ENCODE data around the gene RHD.
"Not testable (repeated sequence)": the region's sequence is repeated elsewhere in the genome, so short reads cannot be mapped to it uniquely, and the experiment has no call there.

The RHD gene
- total RNA-seq = 0 to 0.30 (median 0.14) reads per million in 4 donors

GRCh38 chr1:25272238-25272637 is at the start of gene RHD:
Gene RHD, plus strand, starts transcription at chr1:25272509. Its CDS starts 39 bp downstream, at chr1:25272548.
- DNase-seq = not testable (repeated sequence)

DNA sequence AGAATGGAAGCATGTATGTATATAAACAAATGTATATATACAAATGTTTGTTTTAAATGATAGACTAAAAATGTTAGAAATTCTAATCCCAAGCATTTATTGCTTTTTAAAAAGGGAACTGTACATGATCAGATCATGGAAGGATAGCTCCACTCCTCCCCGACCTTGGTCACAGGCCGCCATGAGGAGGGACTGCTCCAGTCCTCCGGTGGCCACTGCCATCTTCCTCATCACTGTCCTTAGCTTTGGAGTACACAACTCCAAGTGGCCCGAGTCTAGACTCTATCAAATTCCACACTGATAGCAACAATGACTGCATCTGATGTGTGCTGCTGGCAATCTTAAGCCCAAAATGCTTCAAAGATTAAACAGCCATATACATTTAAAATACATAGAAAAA is 49.7 kb upstream of the RHD start:
- no peak for DNase-seq

DNA sequence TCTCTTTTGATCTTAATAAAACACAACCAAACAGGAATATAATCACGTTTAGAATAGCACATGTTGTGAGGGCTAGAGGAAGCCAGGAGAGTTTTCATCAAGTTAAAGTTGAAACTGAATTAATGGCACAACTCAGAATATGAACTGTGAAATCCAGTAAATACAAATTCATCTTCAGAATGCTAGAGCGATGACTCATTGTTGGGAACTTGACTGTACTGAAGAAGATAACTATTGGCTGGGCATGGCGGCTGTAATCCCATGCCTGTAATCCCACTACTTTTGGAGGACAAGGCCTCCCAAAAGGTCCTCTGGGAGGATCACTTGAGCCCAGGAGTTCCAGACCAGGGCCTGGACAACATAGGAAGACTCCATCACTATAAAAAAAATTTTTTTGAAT is 48.8 kb upstream of the RHD start:
- no peak for DNase-seq

DNA sequence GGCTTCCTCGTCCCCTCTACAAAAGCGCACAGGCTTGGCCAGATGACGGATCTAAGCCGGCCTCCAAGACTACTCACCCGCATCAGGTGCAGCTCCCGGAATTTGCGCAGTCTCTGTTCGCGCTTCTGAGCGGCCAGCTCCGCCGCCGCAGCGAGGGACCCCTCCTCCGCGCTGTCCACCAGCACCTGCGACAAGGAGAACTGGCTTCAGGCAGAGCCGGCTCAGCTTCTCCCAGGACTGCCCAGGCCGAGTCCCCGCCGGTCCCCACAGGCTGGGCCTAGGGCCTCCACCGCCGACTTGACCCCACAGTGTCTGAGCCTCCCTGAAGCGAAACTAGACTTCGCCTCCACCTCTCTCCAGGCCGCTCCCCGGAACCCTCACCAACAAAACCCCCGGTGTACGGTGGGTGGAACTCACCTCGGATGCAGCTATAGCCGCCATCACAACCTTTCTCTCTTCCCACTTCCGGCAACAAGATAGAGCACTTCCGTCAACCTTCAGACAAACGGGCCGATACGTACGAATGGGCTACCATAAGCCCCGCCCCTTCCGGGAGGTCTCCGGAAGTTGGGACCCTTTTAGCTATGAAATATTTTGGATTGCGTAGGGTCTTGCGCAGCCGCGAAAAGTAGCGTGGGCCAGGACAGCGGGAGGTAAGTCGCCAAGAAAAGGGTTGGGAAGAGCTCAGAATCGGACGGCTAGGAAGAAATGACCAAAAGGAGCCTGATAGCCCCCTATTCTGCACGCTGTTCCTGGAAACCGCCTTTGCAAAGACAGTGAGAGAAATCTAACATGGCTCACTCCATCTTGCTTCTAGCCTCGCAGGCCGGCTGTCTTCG is 40.1 kb upstream of the RHD start, which contains the start of gene SYF2:
SYF2 (minus strand) TSS at position 476 of the 839 bp plus-strand sequence; CDS start at position 441, 35 bp downstream.
- DNase-seq = peak; percentile 73 to 93 (median 80)

- peak in 4 of 5 donors; percentile 27 to 87 (median 42) for DNase-seq
These were observed 39.2 kb upstream of the RHD start for GRCh38 chr1:25232866-25233784.

GRCh38 chr1:25235411-25235810 is 36.9 kb upstream of the RHD start:
- not testable (repeated sequence) for DNase-seq

DNA sequence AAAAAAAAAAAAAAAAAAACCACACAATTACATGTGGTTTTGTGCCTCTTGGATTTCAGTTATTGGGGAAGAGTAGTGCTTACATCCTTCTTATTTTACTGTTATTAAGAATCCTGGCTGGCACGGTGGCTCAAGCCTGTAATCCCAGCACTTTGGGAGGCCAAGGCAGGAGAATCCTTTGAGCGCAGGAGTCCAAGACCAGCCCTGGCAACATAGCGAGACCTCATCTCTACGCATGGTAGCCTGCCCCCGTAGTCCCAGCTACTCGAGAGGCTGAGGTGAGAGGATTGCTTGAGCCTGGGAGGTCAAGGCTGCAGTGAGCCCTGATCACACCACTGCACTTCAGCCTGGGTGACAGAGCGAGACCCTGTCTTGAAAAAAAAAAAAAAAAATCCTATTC is 36.0 kb upstream of the RHD start:
- DNase-seq = not testable (repeated sequence)

GRCh38 chr1:25238046-25238445 is 34.3 kb upstream of the RHD start:
- no peak for DNase-seq

DNA sequence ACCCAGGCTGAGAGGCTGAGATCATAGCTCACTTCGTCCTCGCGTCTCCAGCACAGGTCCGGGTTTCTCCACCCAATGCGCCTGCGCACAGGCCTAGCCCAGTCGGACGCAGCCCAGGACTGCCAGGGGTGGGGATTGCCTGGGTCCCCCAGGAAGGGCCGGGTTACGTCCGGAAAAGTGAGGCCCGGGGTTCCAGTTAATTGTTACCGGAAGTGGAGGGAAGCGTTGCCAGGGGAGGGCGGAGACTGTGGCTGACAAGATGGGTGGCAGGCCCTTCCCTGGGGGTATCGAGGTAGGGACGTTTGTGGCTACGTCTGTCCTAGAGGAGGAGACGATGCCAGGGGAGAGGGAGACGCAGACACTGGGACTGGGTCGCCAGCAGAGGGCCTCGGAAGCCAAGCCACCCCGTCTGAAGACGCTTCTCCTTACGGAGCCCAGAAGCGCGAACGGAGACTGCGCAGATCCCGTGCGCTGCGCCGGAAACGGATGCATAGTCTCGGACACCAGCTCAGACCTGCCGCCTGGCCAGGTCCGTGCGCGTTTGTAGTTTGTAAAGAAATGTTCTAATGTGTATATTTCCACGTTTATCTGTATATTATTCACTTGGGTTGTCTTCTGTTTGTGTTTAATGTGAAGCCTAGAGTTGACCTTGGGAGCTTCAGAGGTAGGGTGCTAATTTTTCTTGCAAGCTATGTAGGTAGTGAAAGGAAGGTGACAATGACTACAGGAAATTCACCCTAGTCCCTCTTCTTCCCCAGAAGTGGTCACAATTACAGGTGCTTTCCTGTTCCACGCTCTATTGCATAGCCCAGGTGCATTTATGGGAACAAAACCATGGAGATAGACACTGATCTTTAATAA is 32.4 kb upstream of the RHD start:
- DNase-seq = peak; percentile 76 to 94 (median 80)

DNA sequence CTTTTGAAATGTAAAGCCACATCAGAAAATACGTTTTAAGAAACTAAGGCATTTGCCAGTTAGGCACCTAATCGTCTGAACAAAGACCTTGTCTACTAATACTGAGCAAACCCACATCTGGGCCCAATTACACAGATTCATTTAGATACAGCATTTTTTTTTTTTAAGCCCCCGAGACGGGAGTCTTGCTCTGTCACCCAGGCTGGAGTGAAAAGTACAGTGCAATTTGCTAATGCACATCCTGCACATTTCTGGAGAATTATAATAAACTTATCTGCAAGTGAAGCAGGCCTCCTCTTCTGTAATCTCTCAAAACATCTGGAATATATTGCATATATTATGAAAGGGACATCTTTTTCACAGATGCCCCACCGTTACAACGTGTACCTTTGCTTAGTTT is 28.4 kb upstream of the RHD start:
- no peak for DNase-seq

- DNase-seq = no peak
These were observed 26.9 kb upstream of the RHD start for GRCh38 chr1:25245393-25245792.

DNA sequence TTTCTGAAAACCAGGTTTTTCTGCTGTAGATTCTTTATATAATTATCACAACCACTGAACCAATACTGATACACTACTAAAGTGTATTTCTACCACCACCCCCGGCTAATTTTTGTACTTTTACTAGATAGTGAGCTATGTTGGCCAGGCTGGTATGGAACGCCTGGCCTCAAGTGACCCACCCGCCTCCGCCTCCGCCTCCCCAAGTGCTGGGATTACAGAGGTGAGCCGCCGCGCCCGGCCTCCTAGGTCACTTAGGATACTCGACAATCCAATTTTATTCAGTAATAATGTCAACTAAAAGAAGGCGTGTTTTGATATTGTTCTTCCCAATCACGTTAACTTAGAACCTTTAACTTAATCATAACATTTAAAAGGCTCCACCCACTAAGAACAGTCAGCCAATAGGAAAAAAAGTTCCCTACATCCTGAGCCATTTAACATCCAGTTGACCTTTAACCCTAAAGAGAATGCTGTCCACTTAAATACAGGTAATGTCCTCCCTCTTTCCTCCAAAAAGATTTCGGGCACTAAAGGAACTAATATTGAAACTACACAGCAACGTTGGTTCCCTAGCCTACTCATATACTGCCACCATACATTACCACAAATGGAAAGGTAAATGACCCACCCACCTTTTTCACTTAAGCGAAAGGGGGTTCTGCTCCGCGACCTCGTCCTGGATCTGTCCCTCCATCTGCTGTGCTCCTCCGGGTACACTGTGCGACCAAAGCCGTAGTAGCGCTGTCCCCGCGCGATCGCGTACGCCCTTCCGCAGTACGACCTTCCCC is 26.3 kb upstream of the RHD start:
- no peak for DNase-seq

DNA sequence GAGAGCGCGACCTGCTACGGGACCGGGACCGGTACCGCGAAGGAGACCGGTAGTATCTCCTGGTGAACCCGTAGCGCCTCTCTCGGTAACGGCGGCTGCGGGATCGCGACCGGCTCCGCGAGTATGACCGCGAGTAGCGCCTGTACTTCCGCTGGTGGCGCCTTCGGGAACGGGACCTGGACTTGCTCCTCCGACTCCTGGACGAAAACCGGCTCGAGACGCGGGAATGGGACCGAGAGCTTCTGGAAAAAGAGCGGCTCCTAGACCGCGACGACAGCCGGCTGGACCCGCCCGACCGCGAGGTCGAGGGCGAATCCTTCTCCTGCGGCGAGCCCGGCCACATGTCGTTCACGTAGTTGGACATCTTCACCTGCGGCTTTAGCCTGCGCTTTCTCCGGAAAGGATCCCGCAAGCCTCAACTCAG is 25.7 kb upstream of the RHD start:
- peak in 2 of 5 donors; percentile 22 to 27 for DNase-seq

GRCh38 chr1:25247024-25247828 is 25.1 kb upstream of the RHD start, which contains the start of gene RSRP1:
Gene RSRP1, minus strand, starts transcription at chr1:25247454. Its CDS starts 491 bp downstream, at chr1:25246963.
- peak; percentile 99 to 100 (median 100) for DNase-seq

GRCh38 chr1:25247829-25248754 is 24.2 kb upstream of the RHD start:
- DNase-seq = no peak

DNA sequence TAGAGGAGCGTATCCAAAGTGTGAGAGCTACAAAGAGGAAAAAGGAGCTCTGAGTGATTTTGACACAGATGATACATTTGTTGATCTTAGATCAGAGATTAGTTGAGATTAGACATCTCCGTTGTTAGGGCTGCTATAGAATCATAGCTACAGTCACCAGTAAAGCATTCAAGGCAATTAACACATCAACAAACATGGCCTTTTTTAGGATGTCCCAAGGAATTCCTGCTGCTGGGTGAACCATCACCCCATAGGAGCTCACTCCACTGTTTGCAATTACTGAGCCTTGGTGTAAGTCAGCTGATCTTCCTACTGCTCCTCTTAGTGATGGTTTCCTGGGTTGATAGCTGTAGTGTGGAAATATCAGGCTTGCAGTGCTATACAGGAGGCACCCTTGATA is 18.4 kb upstream of the RHD start:
- DNase-seq = no peak

GRCh38 chr1:25255706-25256577 is 16.4 kb upstream of the RHD start:
- no peak for DNase-seq

- DNase-seq = no peak
These were observed 15.7 kb upstream of the RHD start for GRCh38 chr1:25256578-25256965.
